Measurements from ENCODE around the gene CPEB1.

DNA sequence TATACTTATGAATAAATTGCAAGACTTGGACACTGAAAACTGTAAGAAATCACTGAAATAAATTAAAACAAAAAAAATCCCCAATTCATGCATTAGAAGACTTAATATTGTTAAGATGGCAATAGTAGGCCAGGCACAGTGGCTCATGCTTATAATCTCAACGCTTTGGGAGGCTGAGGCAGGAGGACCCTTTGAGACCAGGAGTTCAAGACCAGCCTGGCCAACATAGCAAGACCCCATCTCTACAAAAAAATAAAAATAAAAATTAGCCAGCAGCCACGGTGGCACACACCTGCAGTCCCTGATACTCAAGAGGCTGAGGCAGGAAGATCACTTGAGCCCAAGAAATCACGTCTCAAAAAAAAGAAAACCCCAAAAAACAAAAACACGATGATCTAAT is 35.8 kb downstream of the CPEB1 start:
- TF ChIP-seq, protein P1, sequence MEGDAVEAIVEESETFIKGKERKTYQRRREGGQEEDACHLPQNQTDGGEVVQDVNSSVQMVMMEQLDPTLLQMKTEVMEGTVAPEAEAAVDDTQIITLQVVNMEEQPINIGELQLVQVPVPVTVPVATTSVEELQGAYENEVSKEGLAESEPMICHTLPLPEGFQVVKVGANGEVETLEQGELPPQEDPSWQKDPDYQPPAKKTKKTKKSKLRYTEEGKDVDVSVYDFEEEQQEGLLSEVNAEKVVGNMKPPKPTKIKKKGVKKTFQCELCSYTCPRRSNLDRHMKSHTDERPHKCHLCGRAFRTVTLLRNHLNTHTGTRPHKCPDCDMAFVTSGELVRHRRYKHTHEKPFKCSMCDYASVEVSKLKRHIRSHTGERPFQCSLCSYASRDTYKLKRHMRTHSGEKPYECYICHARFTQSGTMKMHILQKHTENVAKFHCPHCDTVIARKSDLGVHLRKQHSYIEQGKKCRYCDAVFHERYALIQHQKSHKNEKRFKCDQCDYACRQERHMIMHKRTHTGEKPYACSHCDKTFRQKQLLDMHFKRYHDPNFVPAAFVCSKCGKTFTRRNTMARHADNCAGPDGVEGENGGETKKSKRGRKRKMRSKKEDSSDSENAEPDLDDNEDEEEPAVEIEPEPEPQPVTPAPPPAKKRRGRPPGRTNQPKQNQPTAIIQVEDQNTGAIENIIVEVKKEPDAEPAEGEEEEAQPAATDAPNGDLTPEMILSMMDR (IDR thresholded peaks at IDR 0.05) = no peak
- TF ChIP-seq POLR2A (IDR thresholded peaks at IDR 0.05) = no peak

All from esophagus squamous epithelium (tissue), 4 donors.